Right ventricle myocardium superior (tissue), 1 donor: Measurements from ENCODE around the gene KRT73. TPM values are rescaled to one million over a fixed set of nuclear protein-coding genes. Genes with fewer than 3 reads are reported as not detected.
A peak's percentile ranks its signal among the peaks of the same experiment; 100 is the strongest.

Source experiments
- ATAC-seq: fragments of 200-7000 bp; cut with Tn5 transposase; one replicate; pipeline ENCODE4 v1.9.1; 2020; ENCODE audit warnings: mild to moderate bottlenecking; ENCODE audit not compliant: poor library complexity
- DNase-seq: peaks from one replicate; pipeline ENCODE4 v3.0.0-alpha.2; 2020
- intact Hi-C: fragments of 100-400 bp; cut with DNase I; formaldehyde crosslinking; loops from one replicate; pipeline ENCODE4 v1.11.2; 2022
- long read RNA-seq: library from polyadenylated mRNA; unstranded; transcript quantifications from one replicate; pipeline ENCODE4 v2.0.0, GENCODE V29; 2021
- total RNA-seq: library from RNA; stranded (reverse); fragmentation: NEBNext Ultra II Directional; extraction: Animal tissue kit (Norgen Biotek cat#: 25700); gene quantifications from one replicate; pipeline ENCODE4 v1.2.1, GENCODE V29; 2021
- donor health status: DM: no; HTN: yes; CAD: no; lungs with severe emphysema.

Gene KRT73
- not detected for total RNA-seq
- long read RNA-seq: 0 reads

DNA sequence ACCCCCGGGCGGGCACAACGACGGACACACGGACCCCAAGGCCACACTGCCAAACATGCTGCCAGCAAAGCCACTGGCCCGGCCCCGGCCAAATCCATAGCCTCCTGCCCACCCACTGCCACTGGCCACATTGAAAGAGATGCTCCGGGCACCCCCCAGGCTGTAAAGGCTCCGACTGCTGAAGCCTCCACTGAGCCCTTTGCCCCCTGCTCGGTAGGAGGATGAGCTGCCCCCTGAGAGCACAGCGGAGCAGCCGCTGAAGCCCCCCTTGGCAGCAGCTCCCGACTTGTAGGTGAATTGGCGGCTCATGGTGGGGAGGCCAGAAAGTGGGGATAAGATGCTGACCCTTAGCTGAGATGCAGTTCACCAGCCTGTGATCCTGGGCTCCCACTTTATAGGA lies at the start of gene KRT73:
KRT73 (minus strand) TSS at position 344 of the 400 bp plus-strand sequence; CDS start at position 309, 35 bp downstream.
- no peak for ATAC-seq
- no peak for DNase-seq
- intact Hi-C loops: no loop called here

DNA sequence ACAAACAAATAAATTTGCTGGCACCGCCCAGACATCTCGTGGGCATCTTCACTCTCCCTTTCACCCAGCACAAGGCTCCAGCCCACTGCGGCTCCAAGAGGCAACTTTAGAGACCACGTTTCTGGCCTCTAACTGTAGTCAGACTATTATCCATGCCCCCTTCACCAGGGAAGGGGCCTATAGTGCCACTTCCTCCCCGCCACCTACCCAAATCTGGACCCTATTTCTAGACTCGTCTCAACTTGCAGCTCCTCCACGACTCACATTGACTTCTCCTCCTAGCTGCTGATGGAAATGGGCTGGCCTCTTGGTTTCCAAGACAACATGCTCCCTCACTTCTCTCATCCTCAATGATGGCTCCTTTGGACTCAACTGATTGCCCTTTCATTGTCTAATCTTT lies 49.6 kb upstream of the KRT73 start:
- intact Hi-C loops: loop anchor here (10.0 kb wide), 1 partner anchor 197 kb away; no protein-coding TSS in a partner anchor
- DNase-seq: no peak
- ATAC-seq: no peak

DNA sequence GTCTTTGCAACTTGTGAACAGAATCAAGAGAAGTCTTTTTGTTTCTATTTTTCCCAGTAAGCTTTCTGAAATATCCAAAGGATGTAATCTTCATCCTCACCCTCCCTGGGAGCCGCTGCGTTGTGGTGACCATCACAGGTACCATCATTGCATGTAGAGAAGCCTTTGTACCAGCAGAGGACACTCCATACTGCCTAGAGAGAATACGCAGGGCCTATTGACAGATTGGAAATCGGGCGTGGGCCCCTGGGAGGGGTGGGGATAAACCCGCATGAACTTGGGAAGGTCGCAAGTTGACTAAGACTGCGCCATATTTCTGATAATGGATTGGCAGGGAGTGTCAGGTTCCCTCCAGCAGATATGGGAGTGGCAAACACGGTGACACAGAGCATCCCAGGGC lies 49.1 kb upstream of the KRT73 start:
- no peak for DNase-seq
- intact Hi-C loops: loop anchor here (10.0 kb wide), 1 partner anchor 197 kb away; no protein-coding TSS in a partner anchor
- no peak for ATAC-seq

DNA sequence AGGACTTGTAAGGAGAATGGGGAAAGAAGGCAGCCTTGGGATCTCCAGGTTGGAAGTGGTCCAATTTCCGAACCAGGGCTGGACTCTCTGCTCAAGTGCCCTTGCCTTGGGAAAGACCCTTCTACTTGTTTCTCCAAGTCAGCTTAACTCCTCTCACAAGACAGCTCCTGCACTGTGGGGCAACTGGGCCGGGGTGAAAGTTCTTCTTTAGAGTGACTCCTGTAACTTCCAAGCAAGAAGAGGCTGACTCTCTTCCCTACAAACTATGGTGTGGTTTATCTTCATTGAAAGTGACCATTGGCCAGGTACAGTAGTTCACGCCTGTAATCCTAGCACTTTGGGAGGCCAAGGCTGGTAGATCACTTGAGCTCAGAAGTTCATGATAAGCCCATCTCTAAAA lies 48.1 kb upstream of the KRT73 start:
- DNase-seq: no peak
- intact Hi-C loops: loop anchor here (10.0 kb wide), 1 partner anchor 198 kb away; no protein-coding TSS in a partner anchor
- ATAC-seq: no peak

DNA sequence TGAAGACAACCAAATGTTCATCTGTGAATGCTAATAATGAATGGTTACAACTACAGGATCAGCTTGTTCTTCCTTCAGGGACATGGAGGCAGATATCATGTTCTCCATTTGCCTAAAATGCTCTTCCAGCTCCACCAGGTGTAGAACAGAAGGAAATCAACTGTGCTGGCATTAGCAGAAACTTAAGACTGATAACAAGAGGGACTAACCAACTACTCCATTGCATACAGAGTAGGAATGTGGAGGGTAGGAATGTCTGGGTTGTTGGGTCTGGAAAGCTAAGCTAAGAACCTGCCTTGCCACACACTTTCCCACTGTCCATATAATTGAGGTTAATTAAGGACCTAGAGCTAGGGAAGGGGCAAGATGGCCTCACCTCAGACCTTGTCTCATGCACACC lies 45.1 kb upstream of the KRT73 start:
- intact Hi-C loops: loop anchor here (10.0 kb wide), 1 partner anchor 201 kb away; no protein-coding TSS in a partner anchor

DNA sequence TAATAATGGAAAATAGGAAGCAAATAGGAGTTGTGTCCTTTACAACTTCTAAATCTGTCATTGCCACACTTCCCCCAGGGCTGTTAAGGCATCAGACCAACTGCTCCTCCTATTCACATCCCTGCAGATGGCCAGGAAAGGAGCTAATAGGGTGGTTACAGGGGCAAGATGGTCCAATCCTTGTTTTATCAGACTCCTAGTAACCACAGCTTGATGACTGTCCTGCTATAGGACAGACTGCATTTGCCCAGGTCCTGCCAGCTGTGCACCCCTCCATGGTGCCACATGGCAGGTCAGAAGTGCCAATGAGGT lies 44.5 kb upstream of the KRT73 start:
- DNase-seq: no peak
- no peak for ATAC-seq
- intact Hi-C loops: loop anchor here (10.0 kb wide), 1 partner anchor 202 kb away; no protein-coding TSS in a partner anchor

More for the DNA sequence above, 45.1 kb upstream of the KRT73 start:
- no peak for ATAC-seq
- no peak for DNase-seq

DNA sequence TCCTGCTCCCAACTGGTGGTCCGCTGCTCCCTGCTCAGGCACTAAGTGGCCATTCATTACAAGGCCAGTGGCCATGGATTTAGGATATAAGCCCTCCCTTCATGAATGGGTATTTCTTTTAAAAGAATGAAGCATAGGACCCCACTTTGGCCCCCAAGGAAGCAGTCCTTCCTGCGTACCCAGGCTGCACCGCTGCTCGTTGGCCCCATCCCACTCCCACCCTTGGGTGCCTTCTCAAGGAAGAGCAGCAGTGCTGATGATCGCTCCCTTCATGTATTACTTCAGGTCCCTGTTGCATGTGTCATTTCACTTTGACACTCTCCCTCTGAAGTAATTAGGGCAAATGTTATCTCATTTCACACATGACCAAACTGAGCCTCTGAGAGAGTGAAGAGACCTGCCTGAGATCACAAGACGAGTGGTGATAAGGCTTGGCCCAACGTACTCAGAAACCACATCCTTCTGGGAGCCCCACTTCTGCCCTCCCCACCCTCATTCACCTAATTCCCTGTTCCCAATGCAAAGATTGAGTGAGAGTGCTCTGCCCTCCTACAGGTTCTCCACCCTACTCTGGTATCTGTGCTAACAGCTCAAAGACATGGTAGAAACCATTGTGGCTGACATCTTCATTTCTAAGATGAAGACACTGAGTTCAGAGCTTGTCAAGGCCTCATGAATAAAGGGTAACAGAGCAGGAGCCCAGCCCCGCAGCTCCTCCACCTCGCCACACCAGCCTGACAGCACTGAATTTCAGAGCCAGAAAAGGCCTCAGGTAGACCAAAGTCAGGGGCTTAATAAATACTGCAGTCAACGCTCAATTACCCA lies 43.9 kb upstream of the KRT73 start:
- intact Hi-C loops: loop anchor here (10.0 kb wide), 1 partner anchor 202 kb away; no protein-coding TSS in a partner anchor
- no peak for DNase-seq
- peak; percentile 68 for ATAC-seq

DNA sequence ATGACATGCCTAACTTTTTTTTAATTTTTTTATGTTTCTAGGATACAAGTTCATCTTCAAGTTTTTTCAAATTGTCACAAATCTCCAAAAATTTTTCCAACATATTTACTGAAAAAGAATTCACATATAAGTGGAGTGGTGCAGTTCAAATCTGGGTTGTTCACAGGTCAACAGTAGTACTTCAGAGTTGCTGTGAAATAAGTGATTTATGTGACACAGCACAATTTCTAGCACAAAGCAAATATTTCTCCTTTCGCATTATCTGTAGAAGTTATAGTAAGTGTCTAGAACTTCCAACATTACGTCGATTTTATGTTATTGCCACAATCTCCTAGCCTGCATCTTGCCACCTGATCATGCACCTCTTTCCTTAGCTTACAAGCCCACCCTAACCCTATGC lies 43.3 kb upstream of the KRT73 start:
- DNase-seq: no peak
- ATAC-seq: no peak
- intact Hi-C loops: loop anchor here (10.0 kb wide), 1 partner anchor 203 kb away; no protein-coding TSS in a partner anchor

DNA sequence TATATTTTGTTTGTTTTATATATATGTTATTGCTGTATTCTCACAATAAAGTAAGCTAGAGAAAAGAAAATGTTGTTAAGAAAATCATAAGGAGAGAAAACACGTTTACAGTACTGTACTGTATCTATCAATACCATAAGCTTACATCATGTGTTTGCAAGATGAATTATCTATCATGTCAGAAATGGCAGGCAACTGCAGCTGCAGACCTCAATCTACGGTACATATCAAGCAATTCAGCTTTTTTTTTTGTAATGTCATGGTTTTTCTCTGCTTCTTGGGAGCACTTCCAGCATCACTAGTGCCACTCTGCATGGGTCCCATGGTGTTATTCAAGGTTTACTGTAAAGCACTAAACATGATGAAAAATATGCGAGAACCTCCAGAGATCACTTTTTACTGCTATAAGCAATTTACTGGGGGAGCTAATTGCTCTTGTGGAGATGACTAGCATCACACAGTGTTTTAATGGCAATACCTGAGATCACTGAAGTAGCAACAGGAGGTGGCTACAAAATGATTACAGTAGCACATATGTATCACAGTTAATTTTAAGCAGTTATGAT lies 42.7 kb upstream of the KRT73 start:
- no peak for DNase-seq
- intact Hi-C loops: loop anchor here (10.0 kb wide), 1 partner anchor 204 kb away; no protein-coding TSS in a partner anchor
- ATAC-seq: no peak

DNA sequence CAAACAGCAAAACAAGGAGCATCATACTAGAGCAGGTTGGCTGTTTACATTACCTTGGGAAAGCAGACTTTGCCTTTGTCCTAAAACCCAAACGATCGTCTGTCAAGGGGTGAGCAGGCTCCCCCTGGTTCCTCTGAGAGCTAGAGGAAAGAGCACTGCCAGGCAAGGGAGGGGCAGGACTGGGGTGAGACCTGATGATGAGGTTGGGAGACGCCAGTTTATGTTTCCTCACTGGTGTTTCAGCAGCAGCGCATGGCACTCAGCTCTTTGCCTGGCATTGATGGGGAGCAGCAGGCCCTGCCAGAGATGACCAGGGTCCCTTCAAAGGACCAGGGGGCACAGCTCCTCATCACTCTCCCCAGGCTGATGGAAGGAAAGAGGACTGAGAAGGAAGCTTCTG lies 41.6 kb upstream of the KRT73 start:
- no peak for DNase-seq

DNA sequence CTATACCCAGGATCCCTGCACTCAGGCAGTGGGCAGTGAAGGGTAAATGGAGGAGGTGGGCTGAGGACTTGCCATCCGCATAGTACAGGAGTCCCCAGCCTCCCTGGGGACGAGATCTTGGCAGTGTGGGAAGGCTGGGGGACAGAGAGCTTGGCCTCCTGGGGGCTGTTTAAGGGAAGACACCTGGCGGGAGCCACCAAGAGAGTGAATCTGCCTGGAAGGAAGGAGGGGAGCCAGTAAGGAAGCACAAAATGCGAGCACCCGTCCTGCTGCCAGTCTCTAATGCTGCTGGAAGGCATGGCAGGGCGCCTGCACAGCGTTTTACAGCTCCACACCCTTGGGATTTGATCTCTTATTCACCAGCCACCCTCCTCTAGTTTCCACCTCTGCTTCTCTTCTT lies 41.0 kb upstream of the KRT73 start:
- no peak for DNase-seq
- no peak for ATAC-seq
- intact Hi-C loops: no loop called here

More for the DNA sequence above, 41.6 kb upstream of the KRT73 start:
- ATAC-seq: no peak
- intact Hi-C loops: loop anchor here (10.0 kb wide), 1 partner anchor 205 kb away; no protein-coding TSS in a partner anchor

DNA sequence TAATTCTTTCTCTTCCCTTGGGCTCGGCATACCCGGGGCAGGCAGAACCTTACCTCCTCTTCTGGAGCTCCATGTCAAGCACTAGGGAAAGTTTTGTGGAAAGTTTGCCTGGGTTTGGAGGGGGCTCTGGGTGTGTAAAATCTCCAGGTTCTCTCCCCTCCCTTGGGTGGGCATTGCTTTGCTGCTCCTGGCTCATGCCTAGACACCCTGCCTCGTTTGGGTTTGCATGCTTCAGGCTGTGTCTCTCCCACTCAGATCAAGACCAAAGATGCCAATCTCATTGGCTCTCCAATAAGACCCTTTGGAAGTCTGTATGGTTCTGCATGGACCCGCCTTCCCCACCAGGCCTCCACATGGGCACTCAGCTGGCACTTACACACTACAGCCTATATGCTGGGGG lies 39.8 kb upstream of the KRT73 start:
- DNase-seq: no peak
- ATAC-seq: no peak
- intact Hi-C loops: no loop called here

DNA sequence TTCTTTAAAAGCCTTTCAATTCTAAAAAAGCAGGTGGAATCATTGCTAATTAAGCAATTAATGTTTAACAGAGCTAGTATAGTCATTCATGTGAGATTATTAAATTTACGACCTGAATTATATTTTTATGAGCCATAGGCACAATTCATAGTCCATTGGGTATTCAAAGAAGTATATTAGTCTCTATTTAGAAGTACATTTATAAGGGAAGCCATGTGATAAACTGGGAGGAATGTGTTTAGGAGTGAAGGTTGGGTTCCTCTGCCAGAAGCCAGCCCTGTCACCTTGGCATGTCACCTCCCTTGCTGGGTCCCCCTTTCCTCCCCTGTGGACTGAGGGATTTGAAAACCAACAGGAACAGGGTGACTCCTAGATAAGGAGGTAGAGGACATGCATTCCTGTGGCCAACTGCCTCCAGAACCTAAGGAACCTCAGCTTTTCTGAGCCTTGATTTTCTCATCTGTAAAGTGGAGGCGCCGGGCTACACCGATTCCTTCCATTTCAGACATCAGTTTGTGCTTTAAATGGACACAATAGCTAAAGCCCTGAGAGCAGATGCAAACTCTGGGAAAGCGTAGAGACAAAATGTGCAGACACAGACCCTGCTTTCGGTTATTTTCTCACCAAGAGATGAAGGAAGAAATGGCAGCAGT lies 39.0 kb upstream of the KRT73 start:
- intact Hi-C loops: no loop called here
- peak; percentile 54 for ATAC-seq
- DNase-seq: no peak

DNA sequence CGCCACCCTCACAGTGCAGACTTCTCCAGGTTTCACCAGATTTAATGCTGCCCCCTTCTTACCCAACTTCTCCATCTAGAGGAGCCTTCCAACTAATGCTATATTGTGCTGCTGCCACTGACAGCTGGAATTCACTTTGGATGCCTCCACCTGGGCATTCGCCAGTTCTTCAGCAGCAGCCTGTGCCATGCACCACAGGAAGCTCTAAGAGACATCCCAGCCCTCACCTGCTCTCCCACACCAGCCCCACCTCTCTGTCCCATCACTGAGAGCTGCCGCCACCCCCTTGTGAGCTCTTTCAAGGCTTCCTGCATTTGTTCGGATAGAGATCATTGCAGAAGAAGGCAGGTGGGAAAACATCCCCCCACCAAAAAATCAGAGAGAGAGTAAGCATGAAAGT lies 38.3 kb upstream of the KRT73 start:
- peak; percentile 56 for ATAC-seq

DNA sequence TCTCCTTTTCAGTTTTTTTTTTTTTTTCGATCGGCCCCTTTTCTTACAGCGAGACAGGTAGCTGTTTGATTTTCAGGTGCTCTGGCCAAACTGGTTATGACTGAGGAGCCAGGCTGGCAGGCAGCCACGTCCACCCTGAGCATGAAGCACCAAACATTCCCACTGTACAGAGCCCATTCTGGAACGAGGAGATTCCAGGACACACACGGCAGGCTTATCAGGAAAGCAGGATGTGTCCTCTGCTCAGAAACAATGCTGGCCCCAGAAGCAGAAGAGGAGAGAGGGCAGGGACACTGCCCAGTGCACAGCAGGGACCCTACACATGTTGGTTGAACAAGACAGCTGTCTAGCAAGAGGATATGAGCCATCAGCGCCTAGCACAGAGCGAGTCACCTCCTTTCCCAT lies 37.4 kb upstream of the KRT73 start:
- DNase-seq (peak; percentile 61), ATAC-seq (peak; percentile 78)
- intact Hi-C loops: no loop called here

More for the DNA sequence above, 38.3 kb upstream of the KRT73 start:
- intact Hi-C loops: no loop called here
- DNase-seq: no peak

DNA sequence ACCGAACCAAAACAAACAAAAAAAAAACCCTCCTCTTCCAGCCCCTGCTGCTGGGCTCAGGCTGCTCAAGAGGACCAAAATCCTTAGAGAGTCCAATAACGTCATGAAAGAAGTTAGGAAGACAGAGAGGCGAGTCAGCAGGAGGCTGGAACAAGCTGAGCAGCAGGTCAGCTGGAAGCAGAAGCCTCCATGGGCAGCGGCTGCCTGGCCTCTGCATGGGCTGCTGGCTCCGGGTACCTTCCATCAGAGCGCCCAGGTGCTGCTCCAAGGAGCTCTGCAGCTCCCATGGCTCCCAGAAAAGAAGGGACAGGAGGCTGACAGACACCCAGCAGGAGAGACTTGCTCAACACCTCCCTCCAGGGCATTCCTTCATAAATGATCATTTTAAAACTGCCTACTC lies 36.9 kb upstream of the KRT73 start:
- intact Hi-C loops: no loop called here
- DNase-seq (no peak), ATAC-seq (no peak)

DNA sequence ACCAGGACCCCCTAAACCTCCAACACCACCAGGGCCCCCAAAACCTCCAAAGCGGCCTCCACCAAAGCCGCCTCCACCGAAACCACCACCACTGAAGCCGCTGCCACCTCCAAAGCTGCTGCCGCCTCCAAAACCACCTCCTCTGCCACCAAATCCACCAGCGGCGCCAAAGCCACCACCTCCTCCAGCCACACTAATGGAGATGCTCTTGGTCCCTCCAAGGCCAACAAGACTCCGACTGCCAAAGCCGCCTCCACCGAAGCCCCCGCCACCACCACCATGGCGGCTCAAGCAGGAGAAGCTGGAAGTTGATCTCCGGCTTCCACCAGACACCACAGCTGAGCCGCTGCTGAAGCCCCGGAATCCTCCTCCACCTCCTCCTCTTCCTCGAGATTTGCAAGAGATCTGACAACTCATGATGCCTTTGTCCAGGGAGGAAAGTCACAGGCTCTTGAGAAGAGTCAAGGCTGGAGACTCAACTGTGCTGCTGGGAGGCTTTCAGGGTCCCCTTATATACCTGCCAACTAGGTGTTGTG lies 33.4 kb upstream of the KRT73 start, which contains the start of gene KRT2:
KRT2 (minus strand) TSS at position 486 of the 536 bp plus-strand sequence; CDS start at position 417, 69 bp downstream.
- DNase-seq: no peak
- intact Hi-C loops: no loop called here
- ATAC-seq: no peak

DNA sequence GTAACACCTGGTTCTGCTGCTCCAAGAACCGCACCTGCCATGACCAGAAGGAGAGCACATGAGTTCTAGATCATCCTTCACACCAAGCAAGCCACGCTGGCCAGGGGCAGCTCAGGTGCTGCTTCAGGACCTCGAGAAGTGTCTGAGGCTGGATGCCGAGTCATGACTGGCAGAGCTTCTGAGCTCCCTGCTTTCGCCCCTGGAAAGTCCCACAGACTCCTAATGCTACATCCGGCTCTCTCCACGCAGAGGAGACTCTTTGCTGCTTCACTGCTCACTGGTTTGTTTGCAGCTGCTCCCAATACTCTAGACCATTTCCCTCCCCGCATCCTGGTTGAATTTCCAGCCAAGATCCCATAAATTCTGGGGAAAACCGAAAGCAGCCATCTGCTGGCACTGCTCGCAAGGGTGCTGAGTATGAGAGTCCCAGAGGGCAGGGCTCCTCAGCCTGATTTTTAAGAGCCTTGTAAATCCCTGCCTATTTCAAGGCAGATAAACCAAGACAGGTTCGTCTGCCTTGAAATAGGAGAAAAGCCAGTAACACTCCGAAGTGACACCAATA lies 32.2 kb upstream of the KRT73 start:
- ATAC-seq (no peak), DNase-seq (no peak)
- intact Hi-C loops: no loop called here

DNA sequence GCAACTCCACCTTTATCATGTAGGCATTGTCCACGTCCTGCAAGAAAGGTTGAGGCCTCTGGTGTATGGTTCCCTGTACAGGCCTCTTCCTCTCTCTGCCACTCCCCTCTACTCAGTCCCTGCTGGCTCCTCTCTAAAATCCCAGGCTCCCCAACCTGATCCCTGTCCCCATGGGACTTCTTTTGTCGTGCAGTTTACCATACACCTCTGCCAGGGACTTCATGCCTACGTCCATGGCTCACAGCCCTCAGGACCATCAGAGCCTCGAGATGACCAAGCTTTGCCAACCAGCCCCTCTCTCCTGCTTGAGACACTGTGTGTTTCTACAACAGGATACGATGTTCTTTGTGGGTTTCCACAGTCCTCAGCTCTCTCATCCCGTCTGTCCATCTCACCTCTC lies 30.7 kb upstream of the KRT73 start:
- ATAC-seq (no peak), DNase-seq (no peak)
- intact Hi-C loops: no loop called here
